Neuronal stem cell (in vitro differentiated cells): Measurements from ENCODE around the gene COL5A3.
"Not testable (repeated sequence)": the region's sequence is repeated elsewhere in the genome, so short reads cannot be mapped to it uniquely, and the experiment has no call there.

Experiments
- DNase-seq: peaks from one replicate; pipeline ENCODE4 v3.0.0-alpha.2; 2013; ENCODE audit warnings: low spot score
- H2AFZ ChIP-seq: one replicate; pipeline ENCODE4 v1.6.1; 2013; ENCODE audit warnings: mild to moderate bottlenecking, low read length, inconsistent platforms
- H2AK5ac ChIP-seq: 2 replicates; pipeline ENCODE4 v1.6.1; 2013; ENCODE audit warnings: low read depth, mild to moderate bottlenecking, inconsistent platforms, low read length, moderate library complexity, mixed read lengths
- H2BK120ac ChIP-seq: 2 replicates; pipeline ENCODE4 v1.6.1; 2013; ENCODE audit warnings: low read depth, mild to moderate bottlenecking, inconsistent platforms, low read length, moderate library complexity, mixed read lengths
- H2BK12ac ChIP-seq: one replicate; pipeline ENCODE4 v1.6.1; 2013; ENCODE audit warnings: low read length, inconsistent platforms
- H2BK15ac ChIP-seq: 2 replicates; pipeline ENCODE4 v1.6.1; 2013; ENCODE audit warnings: mild to moderate bottlenecking, low read length, inconsistent platforms, mixed read lengths
- H2BK5ac ChIP-seq: one replicate; pipeline ENCODE4 v1.6.1; 2013; ENCODE audit warnings: inconsistent platforms, mild to moderate bottlenecking, low read length, moderate library complexity
- H3K14ac ChIP-seq: one replicate; pipeline ENCODE4 v1.6.1; 2013; ENCODE audit warnings: low read length, inconsistent platforms
- H3K18ac ChIP-seq: 2 replicates; pipeline ENCODE4 v1.6.1; 2013; ENCODE audit warnings: low read length, inconsistent platforms
- H3K23ac ChIP-seq: 2 replicates; pipeline ENCODE4 v1.6.1; 2013; ENCODE audit warnings: low read depth, mild to moderate bottlenecking, mixed read lengths, low read length, inconsistent platforms; ENCODE audit not compliant: poor library complexity
- H3K27ac ChIP-seq: replicated peaks from 3 replicates; pipeline ENCODE4 v1.5.1; 2013; ENCODE audit warnings: low read length, inconsistent platforms
- H3K27me3 ChIP-seq, 3 experiments: 2 replicates each; pipeline ENCODE4 v1.6.1; 2013; ENCODE audit warnings: low read length in 3 of 3, mild to moderate bottlenecking in 2 of 3, inconsistent platforms in 1 of 3, low read depth in 1 of 3, mixed read lengths in 1 of 3, moderate library complexity in 1 of 3; ENCODE audit not compliant: control insufficient read depth in 3 of 3, insufficient read depth in 3 of 3
- H3K36me3 ChIP-seq, 2 donors: replicated peaks in 1 of 2; 2 replicates each; pipeline ENCODE4 v1.6.1; 2013; ENCODE audit warnings: low read length in 2 of 2; ENCODE audit not compliant: control insufficient read depth in 2 of 2, insufficient read depth in 2 of 2
- H3K4ac ChIP-seq: 2 replicates; pipeline ENCODE4 v1.6.1; 2013; ENCODE audit warnings: inconsistent platforms, mild to moderate bottlenecking, low read length, moderate library complexity
- H3K4me1 ChIP-seq, 2 donors: 1 replicate in 1 of 2; 2 replicates in 1 of 2; pipeline ENCODE4 v1.6.1; 2013; ENCODE audit warnings: low read length in 2 of 2, low read depth in 1 of 2; ENCODE audit not compliant: control insufficient read depth in 2 of 2, insufficient read depth in 1 of 2
- H3K4me2 ChIP-seq: one replicate; pipeline ENCODE4 v1.6.1; 2013; ENCODE audit warnings: mild to moderate bottlenecking, low read length, inconsistent platforms; ENCODE audit not compliant: insufficient read depth, poor library complexity, severe bottlenecking
- H3K4me3 ChIP-seq, 2 donors: 2 replicates each; pipeline ENCODE4 v1.5.1; 2013; ENCODE audit warnings: low read length in 2 of 2, mild to moderate bottlenecking in 2 of 2, inconsistent platforms in 1 of 2, moderate library complexity in 1 of 2
- H3K79me1 ChIP-seq: one replicate; pipeline ENCODE4 v1.6.1; 2013; ENCODE audit warnings: low read depth, mild to moderate bottlenecking, inconsistent platforms, low read length, moderate library complexity
- H3K9ac ChIP-seq: one replicate; pipeline ENCODE4 v1.6.1; 2013; ENCODE audit warnings: mild to moderate bottlenecking, low read depth, low read length, inconsistent platforms; ENCODE audit not compliant: poor library complexity
- H3K9me3 ChIP-seq, 2 donors: replicated peaks in 1 of 2; 2 replicates each; pipeline versions ENCODE3 to v1.6.1; 2013; ENCODE audit warnings: low read length in 2 of 2, mild to moderate bottlenecking in 2 of 2, inconsistent platforms in 1 of 2, low read depth in 1 of 2, mixed read lengths in 1 of 2, moderate library complexity in 1 of 2; ENCODE audit not compliant: control insufficient read depth in 2 of 2, insufficient read depth in 1 of 2
- H4K8ac ChIP-seq: one replicate; pipeline ENCODE4 v1.6.1; 2013; ENCODE audit warnings: low read depth, mild to moderate bottlenecking, inconsistent platforms, low read length, moderate library complexity
- H4K91ac ChIP-seq: one replicate; pipeline ENCODE4 v1.6.1; 2013; ENCODE audit warnings: low read length, low read depth, mild to moderate bottlenecking, inconsistent platforms; ENCODE audit not compliant: poor library complexity
- WGBS, 2 donors: extraction: QIAGEN DNeasy Blood & Tissue Kit; methylation state at CpG; one replicate each; pipeline ENCODE4 v1.1.7; 2013; ENCODE audit warnings: missing lambda C conversion rate in 2 of 2, mixed read lengths in 1 of 2; ENCODE audit not compliant: insufficient read length in 2 of 2, insufficient replicate concordance in 1 of 2; ENCODE audit errors: extremely low coverage in 2 of 2; 5-methylcytosine and 5-hydroxymethylcytosine counted together

The COL5A3 gene

GRCh38 chr19:9953802-9954542 is 56.3 kb downstream of the COL5A3 start:
- Histone ChIP-seq H2BK120ac (no peak overlapping the region), H3K4me1 (no peaks in the 10 kb centered on the region), H2BK5ac (no peak overlapping the region), H4K91ac (no peak overlapping the region), H2AK5ac (no peak overlapping the region), H3K4me2 (no peak overlapping the region), H2AFZ (no peak overlapping the region), H3K14ac (no peak overlapping the region), H3K23ac (no peak overlapping the region), H3K9ac (no peak overlapping the region), H3K9me3 (no peaks in the 10 kb centered on the region), H3K36me3 (no peaks in the 10 kb centered on the region), H3K27me3 (peaks cover 0 to 5% (median 0%) of the 10 kb centered on the region in 3 experiments), H3K18ac (no peak overlapping the region), H2BK12ac (no peak overlapping the region), H3K27ac (no peak overlapping the region), H4K8ac (no peak overlapping the region), H2BK15ac (no peak overlapping the region), H3K79me1 (no peaks in the 10 kb centered on the region), H3K4ac (no peak overlapping the region), H3K4me3 (no peak overlapping the region)
- DNase-seq = no peak
- WGBS, 2 donors = no CpG with 5 or more reads among the region's 18 CpGs

GRCh38 chr19:9952276-9952675 is 58.0 kb downstream of the COL5A3 start:
- Histone ChIP-seq H3K14ac (no peak overlapping the region), H4K91ac (no peak overlapping the region), H3K9me3 (no peaks in the 10 kb centered on the region), H2BK15ac (no peak overlapping the region), H3K4ac (no peak overlapping the region), H2BK12ac (no peak overlapping the region), H2AFZ (no peak overlapping the region), H3K4me2 (no peak overlapping the region), H2BK5ac (no peak overlapping the region), H3K27me3 (peaks cover 0 to 5% (median 0%) of the 10 kb centered on the region in 3 experiments), H3K36me3 (no peaks in the 10 kb centered on the region), H3K27ac (no peak overlapping the region), H3K18ac (no peak overlapping the region), H3K4me3 (no peak overlapping the region), H3K9ac (no peak overlapping the region), H3K23ac (no peak overlapping the region), H2BK120ac (no peak overlapping the region), H2AK5ac (no peak overlapping the region), H4K8ac (no peak overlapping the region), H3K4me1 (no peaks in the 10 kb centered on the region), H3K79me1 (no peaks in the 10 kb centered on the region)
- DNase-seq = no peak
- no CpG with 5 or more reads among the region's 5 CpGs for WGBS, 2 donors

GRCh38 chr19:9947441-9947840 is 62.9 kb downstream of the COL5A3 start:
- H3K4me3 ChIP-seq = no peak overlapping the region
- H2BK5ac ChIP-seq = no peak overlapping the region
- DNase-seq = no peak
- peaks cover 5 to 6% of the 10 kb centered on the region in 2 donors for H3K4me1 ChIP-seq
- no peak overlapping the region for H3K4me2 ChIP-seq
- H3K18ac ChIP-seq = no peak overlapping the region
- H3K36me3 ChIP-seq = no peaks in the 10 kb centered on the region
- H3K27me3 ChIP-seq = peaks cover 0 to 3% (median 0%) of the 10 kb centered on the region in 3 experiments
- no CpG with 5 or more reads among the region's 4 CpGs for WGBS, 2 donors
- H3K79me1 ChIP-seq = no peaks in the 10 kb centered on the region
- H3K23ac ChIP-seq = no peak overlapping the region
- no peak overlapping the region for H2BK12ac ChIP-seq
- H2AFZ ChIP-seq = no peak overlapping the region
- no peak overlapping the region for H2AK5ac ChIP-seq
- no peak overlapping the region for H3K9ac ChIP-seq
- H3K9me3 ChIP-seq = no peaks in the 10 kb centered on the region
- no peak overlapping the region for H3K27ac ChIP-seq
- no peak overlapping the region for H4K8ac ChIP-seq
- H3K4ac ChIP-seq = no peak overlapping the region
- H4K91ac ChIP-seq = no peak overlapping the region
- no peak overlapping the region for H2BK120ac ChIP-seq
- H3K14ac ChIP-seq = no peak overlapping the region
- no peak overlapping the region for H2BK15ac ChIP-seq

- not testable (repeated sequence) for H3K4ac ChIP-seq, H3K4me3 ChIP-seq, H4K91ac ChIP-seq, H3K9ac ChIP-seq, DNase-seq, H3K27ac ChIP-seq, H3K36me3 ChIP-seq, H3K9me3 ChIP-seq, H2AFZ ChIP-seq, H4K8ac ChIP-seq, H2BK12ac ChIP-seq, H3K27me3 ChIP-seq, H3K18ac ChIP-seq, H2BK120ac ChIP-seq, H3K79me1 ChIP-seq, H2AK5ac ChIP-seq, H3K4me2 ChIP-seq, H3K4me1 ChIP-seq, H2BK5ac ChIP-seq, H3K23ac ChIP-seq, H3K14ac ChIP-seq, H2BK15ac ChIP-seq
- no CpG with 5 or more reads among the region's 7 CpGs for WGBS, 2 donors
Measured at GRCh38 chr19:9946528-9947125, 63.7 kb downstream of the COL5A3 start.
